HT-29 (cell line): ENCODE measurements around the gene FAM227B. TPM values are rescaled to one million over a fixed set of nuclear protein-coding genes. Genes with fewer than 3 reads are reported as not detected.
A peak's percentile ranks its signal among the peaks of the same experiment; 100 is the strongest.
"Not testable (repeated sequence)": the region's sequence is repeated elsewhere in the genome, so short reads cannot be mapped to it uniquely, and the experiment has no call there.

Source experiments
- DNase-seq: peaks from one replicate; pipeline ENCODE4 v3.0.0-alpha.2; 2015; ENCODE audit warnings: low spot score
- total RNA-seq: library from RNA; depleted of rRNA; stranded (reverse); fragments of >200 nt; shearing (Covaris generic); gene quantifications from 2 replicates; pipeline ENCODE4 v1.2.3, GENCODE V29; 2014

The FAM227B gene
- total RNA-seq, 1 experiment from 2014 or later, result not detected

DNA sequence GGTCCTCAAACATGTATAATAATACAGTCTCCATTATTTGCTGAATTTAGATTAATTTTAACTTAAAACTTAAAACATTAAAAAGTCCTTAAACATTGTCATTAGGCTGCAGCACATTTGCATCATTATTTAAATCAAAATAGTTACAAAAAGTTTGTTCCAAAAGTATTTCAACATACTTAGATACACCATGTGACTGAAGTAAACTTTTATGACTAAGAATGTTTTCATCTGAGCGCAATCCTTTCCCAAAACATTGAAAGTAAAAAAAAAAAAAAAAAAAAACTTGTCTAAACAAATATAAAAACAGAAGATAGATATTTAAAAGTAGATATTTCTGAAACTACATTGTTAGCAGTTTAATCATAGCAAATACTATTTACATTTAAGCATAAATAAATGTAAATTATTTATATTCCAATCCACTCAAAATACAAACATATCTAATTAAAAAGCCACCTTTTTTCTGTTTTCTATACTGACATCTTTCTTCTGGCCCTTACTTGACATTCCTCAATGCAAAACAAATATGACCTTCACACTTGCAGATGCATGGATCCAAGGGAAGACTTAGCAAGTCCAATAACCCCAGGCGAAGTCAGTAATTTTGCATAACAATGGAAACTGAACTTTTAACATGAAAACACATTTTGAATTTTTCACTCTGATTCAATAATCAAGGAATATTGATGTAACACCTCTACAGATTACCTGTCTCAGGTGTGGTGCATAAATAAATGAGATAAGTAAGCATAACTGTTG lies 10.3 kb downstream of the FAM227B start:
- DNase-seq, result no peak

DNA sequence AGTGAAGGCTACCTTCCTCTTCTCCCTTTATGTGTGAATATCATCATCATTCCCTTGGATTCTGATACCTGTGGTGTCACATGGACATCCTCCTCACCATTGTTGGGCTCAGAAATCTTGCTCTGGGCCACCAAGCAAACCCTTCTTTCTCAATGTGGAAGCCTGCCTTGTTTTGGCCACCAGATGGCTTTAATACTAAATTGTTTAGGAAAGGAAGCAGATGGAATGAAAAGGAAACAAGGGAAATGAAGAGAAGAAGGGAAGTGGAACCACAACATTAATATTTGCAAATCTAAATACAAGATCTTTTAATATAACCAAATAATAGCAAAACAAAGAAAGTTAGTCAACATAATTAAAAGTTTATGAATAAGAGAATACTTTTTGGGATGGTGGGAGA lies 14.0 kb downstream of the FAM227B start:
- DNase-seq, result no peak

DNA sequence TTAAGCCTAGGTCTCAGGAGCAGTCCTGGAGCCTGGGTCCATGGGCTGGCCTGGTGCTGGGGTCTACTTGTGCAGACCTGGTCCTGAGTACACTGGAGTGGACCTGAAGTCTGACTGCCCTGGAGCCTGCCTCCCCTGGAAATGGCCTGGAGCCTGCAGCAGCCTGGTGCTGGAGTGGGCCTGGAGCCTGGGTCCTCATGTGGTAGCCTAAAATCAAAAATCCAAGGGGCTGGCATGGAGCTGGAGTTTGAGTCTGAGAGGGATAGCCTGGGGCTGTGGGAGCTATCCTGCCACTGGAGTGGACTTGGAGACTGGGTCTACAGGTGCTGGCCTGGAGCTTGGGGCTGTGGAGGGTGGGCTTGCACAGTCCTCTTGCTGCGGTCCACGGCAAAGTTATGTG lies 15.0 kb downstream of the FAM227B start:
- DNase-seq, result no peak

DNA sequence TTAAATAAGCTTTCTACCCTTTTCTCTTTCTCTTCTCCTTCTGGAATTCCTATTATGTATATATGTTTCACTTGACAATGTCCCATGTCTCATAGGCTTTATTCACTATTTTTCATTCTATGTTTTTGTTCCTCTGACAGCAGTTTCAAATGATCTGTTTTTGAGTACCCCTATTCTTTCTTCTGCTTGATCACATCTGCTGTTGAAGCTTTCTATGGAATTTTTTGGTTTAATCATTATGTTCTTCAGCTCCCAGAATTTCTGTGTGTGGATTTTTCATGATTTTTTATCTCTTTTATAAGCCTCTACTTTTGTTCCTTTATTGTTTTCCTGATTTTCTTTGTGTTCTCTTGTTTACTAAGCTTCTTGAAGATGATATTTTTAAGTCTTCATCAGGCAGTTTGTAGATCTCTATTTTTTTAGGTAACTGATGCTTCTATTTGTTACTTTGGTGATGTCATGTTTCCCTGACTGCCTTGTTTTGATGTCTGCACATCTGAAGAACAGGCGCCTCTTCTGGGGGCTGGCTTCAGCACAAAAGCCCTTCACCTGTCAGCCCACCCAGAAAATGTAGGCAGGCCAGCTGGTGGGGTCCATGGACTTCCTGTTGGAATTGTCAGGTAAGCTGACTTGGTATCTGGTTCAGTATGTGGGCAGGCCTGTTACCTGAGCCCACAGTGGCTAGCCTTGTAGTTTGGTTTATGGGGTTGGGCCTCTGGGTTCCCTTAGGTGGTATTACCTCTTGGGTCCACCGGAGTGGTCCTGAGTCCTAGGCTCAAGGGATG lies 15.8 kb downstream of the FAM227B start:
- no peak for DNase-seq

DNA sequence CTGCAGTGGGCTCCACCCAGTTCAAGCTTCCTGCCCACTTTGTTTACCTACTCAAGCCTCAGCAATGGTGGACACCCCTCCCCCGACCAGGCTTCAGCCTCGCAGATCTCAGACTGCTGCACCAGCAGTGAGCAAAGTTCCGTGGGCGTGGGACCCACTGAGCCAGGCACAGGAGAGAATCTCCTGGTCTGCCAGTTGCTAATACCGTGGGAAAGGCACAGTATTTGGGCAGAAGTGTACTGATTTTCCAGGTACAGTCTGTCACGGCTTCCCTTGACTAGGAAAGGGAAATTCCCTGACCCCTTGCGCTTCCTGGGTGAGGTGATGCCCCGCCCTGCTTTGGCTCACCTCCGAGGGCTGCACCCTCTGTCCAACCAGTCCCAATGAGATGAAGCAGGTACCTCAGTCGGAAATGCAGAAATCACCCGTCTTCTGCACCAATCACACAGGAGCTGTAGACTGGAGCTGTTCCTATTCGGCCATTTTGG lies 27.7 kb downstream of the FAM227B start:
- not testable (repeated sequence) for DNase-seq

DNA sequence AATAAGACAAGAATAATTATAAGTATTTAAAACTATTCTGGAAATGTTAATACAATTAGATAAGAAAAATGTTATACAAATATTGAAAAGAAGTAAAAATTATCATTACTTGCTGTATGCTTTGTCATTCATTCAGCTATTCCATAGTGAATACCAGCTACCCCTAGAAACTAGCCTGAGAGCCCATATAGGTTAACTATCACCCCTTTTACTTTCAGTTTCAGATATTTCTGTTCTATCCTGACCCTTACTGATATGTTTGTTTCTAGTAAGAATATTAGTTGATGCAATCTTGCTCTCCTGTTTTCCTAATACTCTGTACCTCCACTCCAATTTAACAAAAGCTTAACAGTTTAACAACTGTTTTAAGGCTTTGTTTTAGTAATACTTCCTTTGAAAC lies 31.6 kb downstream of the FAM227B start:
- no peak for DNase-seq

DNA sequence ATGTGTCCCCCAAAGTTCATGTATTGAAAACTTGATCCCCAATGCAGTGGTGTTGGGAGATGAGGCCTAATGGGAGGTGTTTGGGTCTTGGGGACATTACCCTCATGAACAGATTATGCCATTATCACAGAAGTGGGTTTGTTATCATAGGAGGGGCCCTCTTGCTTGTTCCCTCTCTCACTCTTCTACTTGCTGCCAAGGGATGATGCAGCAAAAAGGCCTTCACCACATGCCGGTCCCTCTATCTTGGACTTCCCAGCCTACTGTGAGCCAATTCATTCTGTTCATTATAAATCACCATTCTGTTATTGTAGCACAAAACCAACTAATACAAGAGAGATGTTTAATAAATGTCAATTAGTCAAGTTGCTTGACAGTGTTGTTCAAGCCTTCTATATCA lies 47.2 kb downstream of the FAM227B start:
- no peak for DNase-seq

DNA sequence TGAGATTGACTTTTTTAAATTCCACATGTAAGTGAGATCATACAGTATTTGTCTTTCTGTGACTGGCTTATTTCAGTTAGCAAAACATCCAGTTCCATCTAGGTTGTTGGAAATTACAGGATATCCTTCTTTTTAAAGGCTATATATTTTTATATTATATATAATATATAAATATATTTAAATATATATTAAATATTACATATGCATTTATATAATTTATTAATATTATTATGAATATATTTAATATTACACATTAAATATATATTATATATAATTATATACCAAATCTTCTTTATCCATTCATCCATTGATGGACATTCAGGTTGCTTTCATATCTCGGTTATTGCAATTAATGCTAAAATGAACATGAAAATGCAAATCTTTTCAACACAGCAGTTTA lies 49.9 kb downstream of the FAM227B start:
- DNase-seq, result no peak

DNA sequence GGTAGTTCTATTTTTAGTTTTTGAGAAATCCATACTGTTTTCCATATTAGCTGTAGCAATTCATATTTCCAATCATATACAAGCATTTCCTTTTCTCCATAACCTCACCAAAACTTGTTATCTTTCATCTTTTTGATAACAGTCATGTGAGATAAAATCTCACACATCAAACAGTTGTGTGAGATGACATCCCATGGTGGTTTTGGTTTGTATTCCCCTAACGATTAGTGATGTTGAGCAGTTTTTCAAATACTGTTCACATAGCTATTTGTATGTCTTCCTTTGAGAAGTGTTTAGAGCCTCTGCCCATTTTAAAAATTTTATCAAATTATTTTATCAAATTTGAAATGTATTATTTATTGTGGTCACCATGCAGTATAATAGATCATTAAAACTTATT lies 50.4 kb downstream of the FAM227B start:
- no peak for DNase-seq

DNA sequence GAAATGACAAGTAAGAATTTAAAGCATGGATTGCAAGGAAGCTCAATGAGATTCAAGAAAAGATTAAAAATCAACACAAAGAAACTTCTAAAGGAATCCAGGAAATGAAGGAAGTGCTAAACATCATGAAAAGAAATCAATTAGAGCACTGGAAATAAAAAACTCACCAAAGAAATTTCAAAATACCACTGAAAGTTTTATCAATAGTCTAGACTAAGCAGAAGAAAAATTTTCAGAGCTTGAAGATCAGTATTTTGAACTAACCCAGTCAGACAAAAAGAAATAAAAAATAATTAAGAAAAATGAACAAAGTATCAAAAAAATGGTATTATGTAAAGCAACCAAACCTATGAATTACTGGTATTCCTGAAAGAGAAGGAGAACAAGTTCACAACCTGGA lies 60.6 kb downstream of the FAM227B start:
- no peak for DNase-seq

DNA sequence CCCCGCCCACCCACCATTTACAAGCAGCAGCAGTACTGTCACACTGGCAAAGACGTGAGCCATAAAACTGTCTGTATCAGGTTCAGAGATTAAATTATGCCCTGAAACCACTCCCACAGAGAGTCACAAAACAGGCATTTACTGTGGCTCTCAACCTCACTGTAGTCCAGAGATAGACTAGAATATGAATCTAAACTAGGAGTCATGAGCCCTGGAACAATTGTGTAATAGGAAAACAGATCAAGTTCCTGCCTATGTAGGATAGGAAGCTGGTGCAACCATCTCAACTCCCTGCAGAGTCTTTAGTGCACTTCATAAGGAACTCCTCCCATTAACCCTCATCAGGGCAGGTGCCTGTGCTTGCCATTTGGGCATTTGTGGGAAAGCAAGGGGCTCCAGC lies 61.7 kb downstream of the FAM227B start:
- DNase-seq, result no peak

DNA sequence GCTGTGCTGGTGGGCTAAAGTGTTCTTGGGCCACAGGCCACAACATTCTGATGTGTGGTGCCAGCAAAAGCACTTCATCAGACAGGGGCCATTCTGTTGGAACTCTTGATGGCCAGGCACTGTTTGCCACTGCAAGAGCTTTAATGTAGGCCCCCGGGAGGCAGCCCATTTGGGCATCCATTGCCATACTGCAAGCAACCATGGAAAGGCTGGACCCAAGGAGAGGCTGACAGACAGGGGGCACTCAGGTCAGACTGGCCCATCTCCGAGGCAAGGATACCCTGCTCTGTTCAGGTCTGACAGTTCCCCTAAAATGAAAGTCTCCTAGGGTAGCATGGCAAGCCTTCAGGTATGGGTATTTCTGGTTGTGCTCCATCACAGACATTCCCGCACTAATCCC lies 64.2 kb downstream of the FAM227B start:
- DNase-seq, result no peak

DNA sequence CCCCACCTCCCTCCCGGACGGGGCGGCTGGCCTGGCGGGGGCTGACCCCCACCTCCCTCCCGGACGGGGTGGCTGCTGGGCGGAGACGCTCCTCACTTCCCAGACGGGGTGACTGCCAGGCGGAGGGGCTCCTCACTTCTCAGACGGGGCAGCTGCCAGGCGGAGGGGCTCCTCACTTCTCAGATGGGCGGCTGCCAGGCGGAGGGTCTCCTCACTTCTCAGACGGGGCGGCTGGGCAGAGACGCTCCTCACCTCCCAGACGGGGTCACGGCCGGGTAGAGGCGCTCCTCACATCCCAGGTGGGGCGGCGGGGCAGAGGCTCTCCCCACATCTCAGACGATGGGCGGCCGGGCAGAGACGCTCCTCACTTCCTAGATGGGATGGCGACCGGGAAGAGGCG lies 70.3 kb downstream of the FAM227B start:
- not testable (repeated sequence) for DNase-seq

DNA sequence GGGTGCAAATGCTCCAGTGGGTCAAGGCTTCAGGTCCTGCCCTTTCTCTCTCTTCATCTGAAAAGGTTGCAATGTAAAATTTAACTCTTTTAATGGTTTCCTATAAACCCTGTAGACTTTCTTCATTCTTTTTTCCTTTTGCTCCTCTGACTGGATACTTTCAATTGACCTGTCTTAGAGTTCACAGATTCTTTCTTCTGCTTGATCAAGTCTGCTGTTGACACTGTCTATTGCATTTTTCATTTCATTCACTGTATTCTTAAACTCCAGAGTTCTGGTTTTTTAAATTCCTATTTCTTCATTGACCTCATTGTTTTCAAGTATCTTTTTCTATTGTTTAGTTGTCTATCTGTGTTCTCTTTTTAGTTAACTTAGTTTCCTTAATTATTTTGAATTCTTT lies 82.1 kb downstream of the FAM227B start:
- no peak for DNase-seq

DNA sequence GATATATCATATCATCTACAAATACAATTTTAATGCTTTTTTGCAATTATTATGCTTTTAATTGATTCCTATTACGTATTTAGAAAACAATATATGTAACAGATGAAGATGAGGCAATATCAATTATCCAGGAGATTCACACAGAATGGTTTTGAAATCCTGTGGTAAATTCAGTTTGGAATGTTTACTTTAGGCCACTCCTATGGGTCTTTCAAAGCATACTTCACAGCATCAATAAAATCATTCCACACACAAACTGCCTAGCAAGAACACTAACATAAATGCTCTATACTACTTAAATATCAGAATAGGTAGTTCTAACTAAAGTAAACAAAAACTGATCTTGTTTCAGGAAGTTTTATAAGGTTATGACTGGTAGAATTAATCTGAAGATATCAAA lies 90.5 kb downstream of the FAM227B start:
- peak; percentile 5 for DNase-seq

DNA sequence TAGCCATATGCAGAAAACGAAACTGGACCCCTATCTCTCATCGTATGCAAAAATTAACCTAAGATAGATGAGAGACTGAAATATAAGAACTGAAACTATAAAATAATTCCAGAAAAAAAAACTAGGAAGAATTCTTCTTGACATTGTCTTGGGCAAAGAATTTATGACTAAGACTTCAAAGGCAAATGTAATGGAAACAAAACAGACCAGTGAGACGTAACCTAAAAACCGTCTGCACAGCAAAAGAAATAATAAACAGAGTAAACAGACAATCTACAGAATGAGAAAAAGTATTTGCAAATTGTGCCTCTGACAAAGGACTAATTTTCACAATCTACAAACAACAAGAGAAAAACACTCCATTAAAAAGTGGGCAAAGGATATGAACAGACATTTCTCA lies 92.3 kb downstream of the FAM227B start:
- DNase-seq, result no peak

DNA sequence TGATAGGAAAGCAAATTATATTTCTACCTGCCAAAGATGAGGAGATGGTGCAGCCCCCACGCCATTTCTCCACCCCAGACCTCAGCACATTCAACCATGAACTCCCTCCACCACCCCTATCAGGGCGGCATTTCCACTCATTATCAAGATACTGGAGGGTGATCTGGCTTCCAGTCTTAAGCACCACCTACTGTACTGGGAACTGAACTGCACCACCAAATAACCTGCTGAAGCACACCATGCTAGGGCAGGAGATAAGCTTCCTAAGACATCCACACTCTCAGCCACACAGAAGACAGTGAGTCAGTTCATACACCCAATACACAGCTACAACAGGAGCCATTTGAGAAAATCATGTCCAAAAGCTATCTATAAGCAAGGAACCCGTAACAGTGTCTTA lies 98.8 kb downstream of the FAM227B start:
- peak; percentile 12 for DNase-seq

DNA sequence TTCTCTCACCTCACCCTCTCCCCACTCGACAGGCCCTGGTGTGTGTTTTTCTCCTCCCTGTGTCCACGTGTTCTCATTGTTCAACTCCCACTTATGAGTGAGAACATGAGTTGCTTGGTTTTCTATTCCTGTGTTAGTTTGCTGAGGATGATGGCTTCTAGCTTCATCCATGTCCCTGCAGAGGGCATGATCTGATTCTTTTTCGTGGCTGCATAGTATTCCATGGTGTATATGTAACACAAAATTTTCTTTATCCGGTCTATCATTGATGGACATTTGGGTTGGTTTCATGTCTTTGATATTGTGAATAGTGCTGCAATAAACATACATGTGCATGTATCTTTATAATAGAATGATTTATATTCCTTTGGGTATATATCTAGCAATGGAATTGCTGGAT lies 107.9 kb downstream of the FAM227B start:
- DNase-seq, result not testable (repeated sequence)

DNA sequence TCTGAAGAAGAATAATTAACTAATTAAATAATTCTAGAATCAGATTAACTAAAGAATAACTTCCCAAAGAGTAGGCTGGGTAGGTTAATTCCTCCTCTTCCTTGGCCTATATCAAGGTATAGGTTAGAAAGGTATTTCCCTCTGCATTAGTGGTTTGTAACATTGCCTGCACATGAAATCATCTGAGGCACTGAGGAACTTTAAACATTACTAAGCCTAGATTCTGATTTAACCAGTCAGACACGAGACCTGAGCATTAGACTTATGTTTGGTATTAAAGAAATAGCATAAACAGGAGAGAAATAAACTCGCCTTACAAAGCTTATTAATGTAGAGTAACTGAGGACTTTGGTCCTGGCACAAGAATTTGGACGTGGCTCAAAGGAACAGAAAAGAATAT lies 113.4 kb downstream of the FAM227B start:
- no peak for DNase-seq

DNA sequence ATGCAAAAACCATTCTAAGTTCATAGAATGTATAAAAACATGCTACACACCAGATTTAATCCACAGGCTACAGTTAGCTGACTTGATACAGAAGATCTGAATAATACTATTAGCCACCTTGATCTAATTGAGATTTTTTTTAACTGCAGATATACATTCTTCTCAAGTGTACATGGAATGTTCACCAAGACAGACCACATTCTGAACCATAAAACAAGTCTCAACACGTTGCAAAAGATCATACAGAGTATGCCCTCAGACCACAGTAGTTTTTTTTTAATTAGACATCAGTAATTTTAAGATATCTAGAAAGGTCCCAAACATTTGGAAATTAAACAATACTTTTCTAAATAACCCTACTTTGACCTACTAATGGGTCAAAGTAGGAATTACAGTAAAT lies 114.3 kb downstream of the FAM227B start:
- no peak for DNase-seq

DNA sequence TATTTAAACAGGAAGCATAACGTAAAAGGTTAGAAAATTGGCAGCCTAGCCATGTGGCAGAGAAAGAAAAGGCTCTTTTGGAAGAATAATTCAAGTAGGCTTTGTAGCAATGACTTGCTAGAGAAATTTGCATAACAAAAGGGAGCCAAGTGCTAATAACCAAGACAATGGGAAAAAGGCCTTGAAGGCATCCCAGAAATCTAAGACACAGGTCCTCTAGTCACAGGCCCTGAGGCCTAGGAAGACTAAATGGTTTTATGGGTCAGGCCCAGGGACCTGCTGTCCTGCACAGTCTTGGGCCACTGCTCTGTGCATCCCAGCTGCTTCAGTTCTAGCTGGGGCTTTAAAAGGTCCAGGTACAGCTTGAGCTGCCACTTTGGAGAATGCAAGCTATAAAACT lies 119.0 kb downstream of the FAM227B start:
- DNase-seq, result no peak

DNA sequence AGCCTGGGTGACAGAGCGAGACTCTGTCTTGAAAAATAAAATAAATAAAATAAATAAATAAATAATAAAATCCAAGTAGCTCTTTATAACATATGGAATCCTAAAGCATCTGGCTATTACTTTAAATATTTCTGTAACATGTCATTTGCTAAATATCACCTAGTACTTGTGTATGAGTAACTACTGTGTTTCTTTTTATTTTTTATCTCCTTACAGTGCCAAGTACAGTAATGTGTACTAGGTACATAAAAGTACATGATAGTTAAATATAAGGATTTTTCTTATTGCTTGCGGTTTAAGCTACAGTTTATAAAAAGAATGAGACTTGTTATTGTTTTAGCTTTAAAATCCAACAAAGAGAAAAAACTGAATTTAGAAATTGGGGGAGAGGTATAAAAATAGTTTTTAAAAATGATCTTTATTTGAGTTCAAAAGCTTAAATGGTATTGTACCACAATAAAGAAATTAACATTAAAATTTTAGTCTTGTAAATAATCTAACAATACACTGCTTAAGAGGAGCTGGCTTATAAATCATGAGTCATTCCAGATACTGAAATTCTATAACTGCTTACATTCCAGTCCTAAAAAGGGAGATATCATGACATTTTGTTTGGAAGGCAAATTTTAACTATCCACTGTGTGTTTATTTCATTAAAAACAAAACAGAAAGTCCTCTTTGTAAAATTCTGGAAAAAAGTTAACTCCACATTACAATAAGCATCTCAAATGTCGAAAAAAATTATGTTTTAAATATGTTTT lies 124.4 kb downstream of the FAM227B start:
- DNase-seq, result no peak
